DLD1 (cell line): ENCODE results near the gene TRIML2.
"Not testable (repeated sequence)": the region's sequence is repeated elsewhere in the genome, so short reads cannot be mapped to it uniquely, and the experiment has no call there.

Experiments
- in situ Hi-C: cut with HindIII; loops from 2 replicates; pipeline ENCODE4 v1.10.0; 2017; ENCODE audit warnings: low sequenced_read_pairs

The TRIML2 gene

DNA sequence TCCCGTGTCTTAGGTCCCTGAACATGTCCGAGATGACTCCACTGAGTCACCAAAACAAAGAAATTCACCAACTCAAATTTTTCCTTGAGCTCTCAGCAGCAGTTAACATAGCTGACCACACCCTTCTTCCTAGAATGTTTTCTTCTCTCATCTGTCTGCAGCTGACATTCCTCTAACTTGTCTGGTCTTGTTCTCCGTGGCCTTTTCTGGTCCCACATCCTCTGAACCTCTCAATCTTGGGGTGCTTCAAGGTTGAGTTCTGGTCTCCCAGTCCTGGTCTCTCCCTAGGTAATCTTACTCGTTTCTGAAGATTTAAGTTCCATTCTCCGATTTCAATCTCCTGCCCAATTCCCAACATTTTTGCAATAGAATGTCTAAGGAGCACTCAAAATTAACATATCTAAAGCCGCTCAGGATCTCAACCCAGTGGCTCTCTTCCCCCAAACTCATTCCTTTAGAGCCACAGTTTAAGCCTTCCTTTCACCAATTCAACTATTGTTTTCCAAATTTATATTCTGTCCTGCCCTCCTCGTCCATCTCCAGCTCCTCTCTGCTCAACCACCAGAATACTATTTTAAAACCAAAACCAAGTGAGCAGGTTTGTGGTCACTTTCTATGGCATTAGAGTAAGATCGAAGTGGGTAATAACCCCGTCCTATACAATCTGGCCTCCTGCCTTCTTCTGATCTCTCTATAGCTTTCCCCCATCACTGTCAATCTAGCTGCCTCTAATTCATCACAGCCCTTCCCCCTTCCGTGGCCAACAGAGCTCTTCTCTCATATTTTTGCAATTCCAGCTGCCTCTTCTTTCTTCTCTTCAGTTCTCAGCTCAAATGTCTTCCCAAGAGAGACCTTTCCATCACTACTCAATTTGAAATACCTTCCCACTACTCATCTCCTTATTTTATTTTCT, 1.2 kb downstream of the TRIML2 start:
- in situ Hi-C loops = no loop called here

DNA sequence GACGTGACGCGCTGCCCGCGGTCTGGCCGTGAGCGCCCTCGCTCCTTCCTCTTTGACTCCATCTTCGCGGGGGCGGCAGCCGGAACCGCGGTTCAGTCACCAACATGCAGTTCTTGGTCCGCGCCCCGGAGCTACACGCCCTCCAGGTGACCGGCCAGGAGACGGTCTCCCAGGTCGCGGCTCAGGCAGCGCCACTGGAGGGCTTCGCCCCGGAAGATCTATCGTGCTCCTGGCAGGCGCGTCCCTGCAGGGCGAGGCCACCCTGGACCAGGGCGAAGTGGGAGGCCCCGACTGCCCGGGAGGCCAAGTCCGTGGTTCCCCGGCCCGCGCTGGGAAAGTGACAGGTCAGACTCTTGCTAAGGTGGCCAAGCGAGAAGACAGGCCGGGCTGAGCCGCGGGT, 2.9 kb downstream of the TRIML2 start:
- in situ Hi-C loops = no loop called here

GRCh38 chr4:188092824-188093223, 16.6 kb downstream of the TRIML2 start:
- in situ Hi-C loops = no loop called here

GRCh38 chr4:188086858-188087257, 22.5 kb downstream of the TRIML2 start:
- in situ Hi-C loops = no loop called here

DNA sequence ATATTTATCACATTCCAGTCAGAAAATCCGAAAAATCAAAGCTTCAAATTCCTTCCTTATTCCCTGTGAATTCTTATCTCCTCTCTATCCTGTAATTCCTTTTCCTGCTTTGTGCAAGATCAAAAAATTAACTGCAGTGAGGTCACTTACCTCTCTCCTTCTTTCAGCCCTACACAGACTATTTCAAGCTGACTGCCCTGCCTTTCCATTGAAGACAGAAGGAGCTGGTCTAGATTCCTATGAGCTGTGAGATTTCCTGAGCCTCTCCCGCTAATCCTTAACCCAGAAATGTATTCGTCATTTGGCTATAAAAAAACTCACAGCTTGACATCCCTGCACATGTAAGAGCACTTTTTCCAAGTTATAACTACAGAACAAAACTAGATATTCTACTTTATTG, 26.6 kb downstream of the TRIML2 start:
- in situ Hi-C loops = no loop called here

- in situ Hi-C loops = no loop called here
Observed at GRCh38 chr4:188078116-188078515, 31.3 kb downstream of the TRIML2 start.

GRCh38 chr4:188076169-188076568, 33.2 kb downstream of the TRIML2 start:
- in situ Hi-C loops = no loop called here

DNA sequence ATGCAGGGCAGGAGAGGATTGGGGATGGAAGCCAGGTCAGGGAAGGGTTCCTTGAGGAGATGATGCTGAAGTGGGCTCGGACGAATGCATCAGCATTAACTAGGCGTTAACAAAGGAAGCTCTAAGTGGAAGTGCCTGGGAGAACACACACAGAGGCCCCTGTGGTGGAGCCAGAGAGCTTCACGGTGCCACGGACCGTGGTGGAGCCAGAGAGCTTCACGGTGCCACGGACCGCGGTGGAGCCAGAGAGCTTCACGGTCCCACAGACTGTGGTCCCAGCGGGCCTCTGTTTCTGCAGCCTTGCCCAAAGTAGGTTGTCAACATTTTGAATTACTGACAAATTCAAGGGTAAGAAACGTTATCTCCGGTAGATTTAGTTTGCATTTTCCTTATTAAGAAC, 48.3 kb downstream of the TRIML2 start:
- in situ Hi-C loops = no loop called here

GRCh38 chr4:188053302-188053701, 56.1 kb downstream of the TRIML2 start:
- in situ Hi-C loops = no loop called here

DNA sequence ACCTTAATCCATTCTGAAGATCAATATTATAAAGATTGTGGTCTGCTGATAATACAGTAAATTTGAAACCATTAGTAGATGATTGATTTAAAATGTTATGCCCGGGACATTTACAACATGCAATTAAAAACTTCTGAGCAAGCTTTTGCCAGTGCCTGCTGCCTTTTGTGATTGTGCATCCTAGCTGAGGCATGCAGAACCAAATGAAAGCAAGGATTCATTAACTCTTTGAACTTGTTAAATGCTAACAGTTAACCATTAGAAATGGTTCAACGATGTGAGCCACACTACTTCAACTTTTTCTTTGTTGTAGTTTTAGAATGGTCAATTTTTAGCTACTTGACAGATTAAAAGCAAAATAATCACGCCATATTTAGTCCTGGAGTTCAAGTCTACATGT, 62.7 kb downstream of the TRIML2 start:
- in situ Hi-C loops = no loop called here

DNA sequence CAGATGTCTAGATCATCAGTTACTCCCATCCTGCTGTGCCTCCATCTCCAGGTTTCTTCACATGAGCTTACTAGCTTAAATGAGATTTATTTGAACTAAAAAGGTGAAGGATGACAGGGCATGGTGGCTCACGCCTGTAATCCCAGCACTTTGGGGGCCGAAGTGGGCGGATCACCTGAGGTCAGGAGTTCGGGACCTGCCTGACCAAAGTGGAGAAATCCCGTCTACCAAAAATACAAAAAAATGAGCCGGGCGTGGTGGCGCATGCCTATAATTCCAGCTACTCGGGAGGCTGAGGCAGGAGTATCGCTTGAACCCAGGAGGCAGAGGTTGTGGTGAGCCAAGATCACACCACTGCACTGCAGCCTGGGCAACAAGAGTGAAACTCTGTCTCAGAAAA, 63.9 kb downstream of the TRIML2 start:
- in situ Hi-C loops = not testable (repeated sequence)

DNA sequence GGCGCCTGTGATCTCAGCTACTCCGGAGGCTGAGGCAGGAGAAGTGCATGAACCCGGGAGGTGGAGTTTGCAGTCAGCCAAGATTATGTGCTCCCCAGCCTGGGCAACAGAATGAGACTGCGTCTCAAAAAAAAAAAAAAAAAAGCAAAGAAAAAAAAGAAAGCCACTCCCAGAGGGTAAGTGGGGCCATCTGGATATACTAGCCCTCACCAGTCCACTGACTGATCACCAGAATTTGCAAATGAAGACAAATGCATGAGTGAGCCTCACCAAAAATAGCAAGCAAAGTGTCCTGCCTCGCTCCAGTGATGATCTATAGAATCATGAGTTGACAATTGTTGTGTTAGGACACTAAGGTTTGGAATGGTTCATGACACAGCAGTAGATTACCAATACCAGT, 66.2 kb downstream of the TRIML2 start:
- in situ Hi-C loops = no loop called here

DNA sequence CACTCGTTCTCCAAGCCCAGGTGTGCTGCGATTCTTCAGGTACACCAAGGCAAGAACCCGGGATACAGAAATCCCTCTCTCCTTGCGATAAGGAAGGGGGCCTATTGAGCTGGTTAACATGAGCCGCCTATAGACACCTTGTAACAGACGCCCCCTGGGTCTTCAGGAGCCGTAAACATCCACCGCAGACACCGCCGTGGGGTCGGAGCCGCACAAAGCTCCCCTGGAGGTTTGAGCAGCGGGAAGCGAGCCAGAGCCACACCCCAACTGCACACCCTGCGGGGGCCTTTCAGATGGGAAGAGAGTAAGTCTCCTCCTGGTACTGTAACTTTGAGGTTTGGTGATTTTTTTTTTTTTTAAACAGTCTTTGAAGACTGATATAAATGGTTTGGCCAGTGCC, 67.2 kb downstream of the TRIML2 start:
- in situ Hi-C loops = no loop called here

DNA sequence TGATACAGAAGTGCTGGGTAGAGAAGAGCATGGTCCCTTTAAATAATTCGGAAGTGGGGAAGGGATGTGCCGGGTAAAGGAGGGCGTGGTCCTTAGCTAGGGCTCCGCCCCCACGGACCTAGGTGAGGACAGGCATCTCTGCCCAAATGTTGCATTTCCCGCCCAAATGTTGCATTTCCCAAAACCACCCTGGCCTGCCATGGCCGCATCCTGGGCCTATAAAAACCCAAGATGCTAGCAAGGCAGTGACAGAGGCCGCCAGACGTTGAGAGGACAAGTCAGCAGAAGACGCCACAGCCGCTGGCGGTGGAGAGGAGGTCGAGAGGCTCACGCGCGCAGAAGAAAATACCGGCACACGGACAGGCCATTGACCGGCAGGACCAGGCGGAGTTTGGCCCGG, 67.7 kb downstream of the TRIML2 start:
- in situ Hi-C loops = no loop called here
